ENCODE data around the gene ADAMTS17.

ADAMTS17 gene

GRCh38 chr15:99951511-99951910 is 390.3 kb downstream of the ADAMTS17 start:
- H3K4me2 ChIP-seq (ENCODE audit: low read depth, low read length, poor library complexity, severe bottlenecking) = no peak overlapping the region
- no peaks in the 10 kb centered on the region for H3K27me3 ChIP-seq (ENCODE audit: insufficient read depth, low read length, poor library complexity, severe bottlenecking)
- 0 out of 2 replicates have a peak, but pooled peaks cover 3% of the 10 kb centered on the region for H3K9me3 ChIP-seq (ENCODE audit: insufficient read depth, low read depth, low read length)
- no peaks in the 10 kb centered on the region for H4K20me1 ChIP-seq (ENCODE audit: insufficient read depth, low read length, poor library complexity, severe bottlenecking)
- H2AFZ ChIP-seq (ENCODE audit: low read length) = no peak overlapping the region
- TF ChIP-seq EZH2phosphoT487 (IDR thresholded peaks at IDR 0.05; ENCODE audit: borderline replicate concordance) (no peak), CTCF (conservative IDR thresholded peaks at IDR 0.05; ENCODE audit: low read length) (no peak)
- no peak overlapping the region for H3K9ac ChIP-seq (ENCODE audit: low read depth, low read length, poor library complexity, severe bottlenecking)
- no peaks in the 10 kb centered on the region for H3K4me1 ChIP-seq (ENCODE audit: insufficient read depth, low read length, poor library complexity, severe bottlenecking)
- no peaks in the 10 kb centered on the region for H3K9me2 ChIP-seq (replicated peaks; ENCODE audit: low read depth, low read length)
- H3F3A ChIP-seq (ENCODE audit: low read depth) = no peaks in the 10 kb centered on the region
- no peak overlapping the region for H3K4me3 ChIP-seq (ENCODE audit: low read length, poor library complexity, severe bottlenecking)
- no peaks in the 10 kb centered on the region for H3K79me2 ChIP-seq (ENCODE audit: insufficient read depth, low read length)
- no peaks in the 10 kb centered on the region for H3K36me3 ChIP-seq (ENCODE audit: insufficient read depth, low read length)

GRCh38 chr15:99944131-99944530 is 397.6 kb downstream of the ADAMTS17 start:
- no peaks in the 10 kb centered on the region for H3K9me2 ChIP-seq (replicated peaks; ENCODE audit: low read depth, low read length)
- no peaks in the 10 kb centered on the region for H3K79me2 ChIP-seq (ENCODE audit: insufficient read depth, low read length)
- H3K4me1 ChIP-seq (ENCODE audit: insufficient read depth, low read length, poor library complexity, severe bottlenecking) = no peaks in the 10 kb centered on the region
- H3K27me3 ChIP-seq (ENCODE audit: insufficient read depth, low read length, poor library complexity, severe bottlenecking) = no peaks in the 10 kb centered on the region
- no peaks in the 10 kb centered on the region for H3K36me3 ChIP-seq (ENCODE audit: insufficient read depth, low read length)
- H2AFZ ChIP-seq (ENCODE audit: low read length) = no peak overlapping the region
- peaks cover 23% of the 10 kb centered on the region; the same call in 1 of the 2 replicates for H3K9me3 ChIP-seq (ENCODE audit: insufficient read depth, low read depth, low read length)
- no peak for TF ChIP-seq CTCF (conservative IDR thresholded peaks at IDR 0.05; ENCODE audit: low read length)
- no peak for TF ChIP-seq EZH2phosphoT487 (IDR thresholded peaks at IDR 0.05; ENCODE audit: borderline replicate concordance)
- H3F3A ChIP-seq (ENCODE audit: low read depth) = no peaks in the 10 kb centered on the region
- H4K20me1 ChIP-seq (ENCODE audit: insufficient read depth, low read length, poor library complexity, severe bottlenecking) = no peaks in the 10 kb centered on the region
- no peak overlapping the region for H3K4me3 ChIP-seq (ENCODE audit: low read length, poor library complexity, severe bottlenecking)
- no peak overlapping the region for H3K9ac ChIP-seq (ENCODE audit: low read depth, low read length, poor library complexity, severe bottlenecking)
- no peak overlapping the region for H3K4me2 ChIP-seq (ENCODE audit: low read depth, low read length, poor library complexity, severe bottlenecking)

- no peaks in the 10 kb centered on the region for H3K36me3 ChIP-seq (ENCODE audit: insufficient read depth, low read length)
- H3K9ac ChIP-seq (ENCODE audit: low read depth, low read length, poor library complexity, severe bottlenecking) = no peak overlapping the region
- no peak overlapping the region for H3K4me2 ChIP-seq (ENCODE audit: low read depth, low read length, poor library complexity, severe bottlenecking)
- peaks cover 23% of the 10 kb centered on the region; the same call in 1 of the 2 replicates for H3K9me3 ChIP-seq (ENCODE audit: insufficient read depth, low read depth, low read length)
- no peak overlapping the region for H2AFZ ChIP-seq (ENCODE audit: low read length)
- H3K4me1 ChIP-seq (ENCODE audit: insufficient read depth, low read length, poor library complexity, severe bottlenecking) = no peaks in the 10 kb centered on the region
- no peaks in the 10 kb centered on the region for H4K20me1 ChIP-seq (ENCODE audit: insufficient read depth, low read length, poor library complexity, severe bottlenecking)
- TF ChIP-seq CTCF (conservative IDR thresholded peaks at IDR 0.05; ENCODE audit: low read length) = no peak
- no peak for TF ChIP-seq EZH2phosphoT487 (IDR thresholded peaks at IDR 0.05; ENCODE audit: borderline replicate concordance)
- no peaks in the 10 kb centered on the region for H3F3A ChIP-seq (ENCODE audit: low read depth)
- H3K79me2 ChIP-seq (ENCODE audit: insufficient read depth, low read length) = no peaks in the 10 kb centered on the region
- H3K27me3 ChIP-seq (ENCODE audit: insufficient read depth, low read length, poor library complexity, severe bottlenecking) = no peaks in the 10 kb centered on the region
- no peaks in the 10 kb centered on the region for H3K9me2 ChIP-seq (replicated peaks; ENCODE audit: low read depth, low read length)
- H3K4me3 ChIP-seq (ENCODE audit: low read length, poor library complexity, severe bottlenecking) = no peak overlapping the region
Observed at GRCh38 chr15:99943466-99943865, 398.3 kb downstream of the ADAMTS17 start.
